ENCODE measurements around the gene LINC01488. TPM values are rescaled to one million over a fixed set of nuclear protein-coding genes. Genes with fewer than 3 reads are reported as not detected.

LINC01488 gene
- total RNA-seq, 4 donors from 2014 or later: not detected

DNA sequence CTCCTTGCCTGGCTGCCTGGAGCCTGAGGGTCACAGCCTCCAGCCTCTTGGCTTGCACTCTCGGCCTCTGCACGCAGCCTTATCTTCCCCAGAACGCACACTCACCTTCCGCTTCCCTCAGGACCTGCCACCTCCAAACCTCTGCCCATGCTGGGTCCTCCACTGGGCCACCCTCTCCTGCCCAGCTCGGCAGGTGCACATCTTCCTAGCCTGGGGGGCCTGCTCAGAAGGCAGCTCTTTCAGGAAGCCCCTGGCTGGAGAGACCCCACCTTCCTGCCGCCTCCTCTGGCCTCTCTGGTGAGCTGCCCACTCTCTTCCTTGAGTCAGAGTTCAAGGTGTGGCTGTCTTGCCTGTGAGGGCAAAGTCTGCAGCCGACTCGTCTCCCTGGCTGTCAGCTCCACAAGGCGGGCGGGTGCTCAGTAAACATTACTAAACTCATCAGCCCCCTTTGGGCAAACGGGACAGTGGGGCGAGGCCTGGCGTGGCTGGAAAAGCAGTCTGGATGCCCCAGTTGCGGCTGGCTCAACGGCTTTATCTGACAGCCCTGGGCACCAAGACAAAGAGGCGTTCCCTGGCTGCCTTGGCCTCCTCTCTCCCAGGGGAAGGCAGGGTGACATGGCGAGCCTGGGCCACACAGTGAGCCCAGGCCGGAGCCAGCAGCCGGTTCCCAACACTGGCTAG, 1.7 kb upstream of the LINC01488 start:
- peak overlapping the region in 3 of 4 donors; percentile 20 to 45 (median 27) for H3K4me3 ChIP-seq
- 57% methylated on average over 19 of the region's 19 CpGs; no CpG with 5 or more reads in 1 of the 2 donors for WGBS, 2 donors (ENCODE audit: low coverage in 1 of 2)
- intact Hi-C loops (cut with DNase I; ENCODE audit: low total_unique reads): no loop called here

GRCh38 chr11:69480547-69481392, 693 bp upstream of the LINC01488 start:
- no peak for TF ChIP-seq POLR2AphosphoS5 (IDR thresholded peaks at IDR 0.05)
- no peak for TF ChIP-seq EP300 (IDR thresholded peaks at IDR 0.05; ENCODE audit: low read depth)
- TF ChIP-seq POLR2A (IDR thresholded peaks at IDR 0.05): no peak
- TF ChIP-seq, protein P1, sequence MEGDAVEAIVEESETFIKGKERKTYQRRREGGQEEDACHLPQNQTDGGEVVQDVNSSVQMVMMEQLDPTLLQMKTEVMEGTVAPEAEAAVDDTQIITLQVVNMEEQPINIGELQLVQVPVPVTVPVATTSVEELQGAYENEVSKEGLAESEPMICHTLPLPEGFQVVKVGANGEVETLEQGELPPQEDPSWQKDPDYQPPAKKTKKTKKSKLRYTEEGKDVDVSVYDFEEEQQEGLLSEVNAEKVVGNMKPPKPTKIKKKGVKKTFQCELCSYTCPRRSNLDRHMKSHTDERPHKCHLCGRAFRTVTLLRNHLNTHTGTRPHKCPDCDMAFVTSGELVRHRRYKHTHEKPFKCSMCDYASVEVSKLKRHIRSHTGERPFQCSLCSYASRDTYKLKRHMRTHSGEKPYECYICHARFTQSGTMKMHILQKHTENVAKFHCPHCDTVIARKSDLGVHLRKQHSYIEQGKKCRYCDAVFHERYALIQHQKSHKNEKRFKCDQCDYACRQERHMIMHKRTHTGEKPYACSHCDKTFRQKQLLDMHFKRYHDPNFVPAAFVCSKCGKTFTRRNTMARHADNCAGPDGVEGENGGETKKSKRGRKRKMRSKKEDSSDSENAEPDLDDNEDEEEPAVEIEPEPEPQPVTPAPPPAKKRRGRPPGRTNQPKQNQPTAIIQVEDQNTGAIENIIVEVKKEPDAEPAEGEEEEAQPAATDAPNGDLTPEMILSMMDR (IDR thresholded peaks at IDR 0.05): no peak
- peak; percentile 66 for DNase-seq
- Histone ChIP-seq H3K4me3 (no peak overlapping the region), H3K4me1 (peaks cover 10 to 30% (median 15%) of the 10 kb centered on the region in 4 donors), H3K27ac (peak overlapping the region; percentile 84 to 91 (median 86)), H3K36me3 (no peaks in the 10 kb centered on the region), H3K9me3 (no peaks in the 10 kb centered on the region), H3K27me3 (no peaks in the 10 kb centered on the region)
- in situ Hi-C loops (cut with MboI; ENCODE audit: low pct_ligation_motif_present in 1 of 4, low pct_unique_long_range_greater_than_20kb in 1 of 4, low sequenced_read_pairs in 3 of 4): no loop called here
- 62% methylated on average over 13 of the region's 13 CpGs; no CpG with 5 or more reads in 1 of the 2 donors for WGBS, 2 donors (ENCODE audit: low coverage in 1 of 2)
- intact Hi-C loops (cut with DNase I; ENCODE audit: low total_unique reads): no loop called here

More for the DNA sequence above, 1.7 kb upstream of the LINC01488 start:
- Histone ChIP-seq H3K27me3 (no peaks in the 10 kb centered on the region), H3K9me3 (no peaks in the 10 kb centered on the region), H3K36me3 (no peaks in the 10 kb centered on the region), H3K27ac (peak overlapping the region; percentile 84 to 91 (median 86)), H3K4me1 (peaks cover 10 to 30% (median 15%) of the 10 kb centered on the region in 4 donors)
- TF ChIP-seq POLR2A (IDR thresholded peaks at IDR 0.05) (peak; percentile 95), POLR2AphosphoS5 (IDR thresholded peaks at IDR 0.05) (peak; percentile 66 to 96 (median 89)), EP300 (IDR thresholded peaks at IDR 0.05; ENCODE audit: low read depth) (peak; percentile 47)
- TF ChIP-seq, protein P1 (IDR thresholded peaks at IDR 0.05): no peak
- peak; percentile 93 for DNase-seq
- in situ Hi-C loops (cut with MboI; ENCODE audit: low pct_ligation_motif_present in 1 of 4, low pct_unique_long_range_greater_than_20kb in 1 of 4, low sequenced_read_pairs in 3 of 4): no loop called here

DNA sequence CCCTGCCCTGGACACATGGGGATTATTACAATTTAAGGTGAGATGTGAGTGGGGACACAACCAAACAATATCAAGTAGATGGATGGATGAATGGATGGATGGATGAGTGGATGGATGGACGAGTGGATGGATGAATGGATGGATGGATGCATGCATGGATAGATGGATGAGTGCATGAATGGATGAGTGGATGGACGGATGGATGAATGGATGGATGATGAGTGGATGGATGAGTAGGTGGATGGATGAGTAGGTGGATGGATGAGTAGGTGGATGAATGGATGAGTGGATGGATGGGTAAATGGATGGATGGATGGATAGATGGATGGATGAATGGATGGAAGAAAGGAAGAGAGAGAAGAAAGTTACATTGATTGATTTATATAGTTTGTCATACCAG, 859 bp downstream of the LINC01488 start:
- intact Hi-C loops (cut with DNase I; ENCODE audit: low total_unique reads) (no loop called here), in situ Hi-C loops (cut with MboI; ENCODE audit: low pct_ligation_motif_present in 1 of 4, low pct_unique_long_range_greater_than_20kb in 1 of 4, low sequenced_read_pairs in 3 of 4) (no loop called here)
- Histone ChIP-seq H3K9me3 (no peaks in the 10 kb centered on the region), H3K27ac (no peak overlapping the region), H3K36me3 (no peaks in the 10 kb centered on the region), H3K27me3 (no peaks in the 10 kb centered on the region), H3K4me1 (peaks cover 10 to 30% (median 15%) of the 10 kb centered on the region in 4 donors), H3K4me3 (no peak overlapping the region)
- DNase-seq: no peak
- 76 to 89% methylated on average over 2 of the region's 2 CpGs for WGBS, 2 donors (ENCODE audit: low coverage in 1 of 2)
- no peak for TF ChIP-seq EP300 (IDR thresholded peaks at IDR 0.05; ENCODE audit: low read depth)
- no peak for TF ChIP-seq POLR2A (IDR thresholded peaks at IDR 0.05)
- TF ChIP-seq, protein P1 (IDR thresholded peaks at IDR 0.05): no peak
- TF ChIP-seq POLR2AphosphoS5 (IDR thresholded peaks at IDR 0.05): no peak

GRCh38 chr11:69483170-69483569, 1.7 kb downstream of the LINC01488 start:
- H3K4me3 ChIP-seq: no peak overlapping the region
- DNase-seq: no peak
- TF ChIP-seq EP300 (IDR thresholded peaks at IDR 0.05; ENCODE audit: low read depth): no peak
- TF ChIP-seq, protein P1 (IDR thresholded peaks at IDR 0.05): no peak
- TF ChIP-seq POLR2AphosphoS5 (IDR thresholded peaks at IDR 0.05): no peak
- no peak for TF ChIP-seq POLR2A (IDR thresholded peaks at IDR 0.05)
- in situ Hi-C loops (cut with MboI; ENCODE audit: low pct_ligation_motif_present in 1 of 4, low pct_unique_long_range_greater_than_20kb in 1 of 4, low sequenced_read_pairs in 3 of 4): no loop called here
- no peak overlapping the region for H3K27ac ChIP-seq
- 90% methylated on average over 3 of the region's 3 CpGs; no CpG with 5 or more reads in 1 of the 2 donors for WGBS, 2 donors (ENCODE audit: low coverage in 1 of 2)
- no peaks in the 10 kb centered on the region for H3K9me3 ChIP-seq
- no peaks in the 10 kb centered on the region for H3K36me3 ChIP-seq
- intact Hi-C loops (cut with DNase I; ENCODE audit: low total_unique reads): no loop called here
- no peaks in the 10 kb centered on the region for H3K27me3 ChIP-seq
- peaks cover 10 to 26% (median 15%) of the 10 kb centered on the region in 4 donors for H3K4me1 ChIP-seq

Measured in transverse colon (tissue), 4 donors.